Smooth muscle cell (in vitro differentiated cells): Measurements from ENCODE around the gene LHFPL6. TPM values are rescaled to one million over a fixed set of nuclear protein-coding genes. Genes with fewer than 3 reads are reported as not detected.

Experiments used
- DNase-seq: peaks from one replicate; lab custom pipeline; 2025; ENCODE audit not compliant: unreplicated experiment; lab: John Stamatoyannopoulos, UW
- H2AFZ ChIP-seq: fragments of 200-600 bp; sonication (generic); 2 replicates; pipeline ENCODE4 v1.6.0; 2016; ENCODE audit warnings: antibody characterized with exemption, low read depth, mild to moderate bottlenecking
- H3F3A ChIP-seq: fragments of 200-600 bp; sonication (generic); 2 replicates; pipeline ENCODE4 v1.6.0; 2017; ENCODE audit warnings: antibody characterized with exemption, low read depth
- H3K27ac ChIP-seq: fragments of 200-600 bp; sonication (generic); 2 replicates; pipeline ENCODE4 v1.5.1; 2016; ENCODE audit warnings: low read depth, mild to moderate bottlenecking
- H3K27me3 ChIP-seq: fragments of 200-600 bp; sonication (generic); 2 replicates; pipeline ENCODE4 v1.6.1; 2016; ENCODE audit warnings: low read depth, mild to moderate bottlenecking
- H3K36me3 ChIP-seq: fragments of 200-600 bp; sonication (generic); 2 replicates; pipeline ENCODE4 v1.5.1; 2016; ENCODE audit warnings: low read depth
- H3K4me1 ChIP-seq: fragments of 200-600 bp; sonication (generic); 2 replicates; pipeline ENCODE4 v1.5.1; 2016; ENCODE audit warnings: low read depth
- H3K4me2 ChIP-seq: fragments of 200-600 bp; sonication (generic); 2 replicates; pipeline ENCODE4 v1.6.0; 2016; ENCODE audit warnings: mild to moderate bottlenecking
- H3K4me3 ChIP-seq: fragments of 200-600 bp; sonication (generic); 2 replicates; pipeline ENCODE4 v1.5.1; 2016; ENCODE audit warnings: mild to moderate bottlenecking
- H3K79me2 ChIP-seq: fragments of 200-600 bp; sonication (generic); 2 replicates; pipeline ENCODE4 v1.6.0; 2016; ENCODE audit warnings: low read depth, mild to moderate bottlenecking
- H3K9ac ChIP-seq: fragments of 200-600 bp; sonication (generic); 2 replicates; pipeline ENCODE4 v1.6.0; 2016; ENCODE audit warnings: low read depth
- H3K9me3 ChIP-seq: fragments of 200-600 bp; sonication (generic); replicated peaks from 2 replicates; pipeline ENCODE4 v1.5.1; 2016; ENCODE audit warnings: low read depth
- H4K20me1 ChIP-seq: fragments of 200-600 bp; sonication (generic); 2 replicates; pipeline ENCODE4 v1.6.0; 2016; ENCODE audit warnings: low read depth
- CTCF ChIP-seq: fragments of 200-600 bp; sonication (generic); IDR thresholded peaks from 2 replicates; pipeline ENCODE4 v1.5.1; 2017; ENCODE audit warnings: borderline replicate concordance, mild to moderate bottlenecking, antibody characterized with exemption; ENCODE audit not compliant: insufficient read depth, poor library complexity, severe bottlenecking
- WGBS: methylation state at CpG from one replicate; pipeline ENCODE4 v1.1.7; 2016; ENCODE audit warnings: low lambda C conversion rate; 5-methylcytosine and 5-hydroxymethylcytosine counted together
- polyA plus RNA-seq: library from polyadenylated mRNA; unstranded; fragments of >200 nt; fragmentation: Nextera tagmentation; extraction: Ambion mirVana; gene quantifications from 2 replicates; pipeline ENCODE4 v1.2.1, GENCODE V29; 2016
- total RNA-seq: library from RNA; depleted of rRNA; stranded (reverse); fragments of >200 nt; gene quantifications from 2 replicates; pipeline ENCODE4 v1.2.3, GENCODE V29; 2014

The LHFPL6 gene
- total and polyA plus RNA-seq, 2 experiments from 2014 or later = 24.7 to 43.6 TPM

GRCh38 chr13:39506559-39507390 is 96.2 kb downstream of the LHFPL6 start:
- Histone ChIP-seq H3K9ac (no peak overlapping the region), H3K36me3 (no peaks in the 10 kb centered on the region), H2AFZ (no peak overlapping the region), H3K9me3 (no peaks in the 10 kb centered on the region), H3K27ac (no peak overlapping the region), H3K4me2 (no peak overlapping the region), H3K27me3 (no peaks in the 10 kb centered on the region), H4K20me1 (no peaks in the 10 kb centered on the region), H3F3A (no peaks in the 10 kb centered on the region), H3K4me3 (no peak overlapping the region), H3K4me1 (peaks cover 3% of the 10 kb centered on the region), H3K79me2 (no peaks in the 10 kb centered on the region)
- WGBS = 73% methylated on average over 7 of the region's 7 CpGs
- no peak for TF ChIP-seq CTCF
- no peak for DNase-seq

GRCh38 chr13:39505151-39505550 is 97.8 kb downstream of the LHFPL6 start:
- Histone ChIP-seq H3K9me3 (no peaks in the 10 kb centered on the region), H3F3A (no peaks in the 10 kb centered on the region), H2AFZ (no peak overlapping the region), H3K4me2 (no peak overlapping the region), H3K36me3 (no peaks in the 10 kb centered on the region), H3K79me2 (peaks cover 2% of the 10 kb centered on the region), H3K4me1 (peaks cover 8% of the 10 kb centered on the region), H3K27ac (no peak overlapping the region), H3K4me3 (no peak overlapping the region), H3K9ac (no peak overlapping the region), H4K20me1 (no peaks in the 10 kb centered on the region), H3K27me3 (no peaks in the 10 kb centered on the region)
- TF ChIP-seq CTCF = no peak
- 65% methylated on average over 5 of the region's 5 CpGs for WGBS
- DNase-seq = no peak

GRCh38 chr13:39503048-39503447 is 99.9 kb downstream of the LHFPL6 start:
- Histone ChIP-seq H3F3A (no peaks in the 10 kb centered on the region), H3K4me1 (peaks cover 8% of the 10 kb centered on the region), H3K9ac (no peak overlapping the region), H3K27me3 (no peaks in the 10 kb centered on the region), H3K4me3 (no peak overlapping the region), H3K27ac (no peak overlapping the region), H3K79me2 (peaks cover 4% of the 10 kb centered on the region), H2AFZ (no peak overlapping the region), H4K20me1 (no peaks in the 10 kb centered on the region), H3K4me2 (no peak overlapping the region), H3K9me3 (no peaks in the 10 kb centered on the region), H3K36me3 (no peaks in the 10 kb centered on the region)
- WGBS = 90% methylated on average over 3 of the region's 3 CpGs
- no peak for TF ChIP-seq CTCF
- no peak for DNase-seq
